Measurements from ENCODE around the gene SPRTN. TPM values are rescaled to one million over a fixed set of nuclear protein-coding genes. Genes with fewer than 3 reads are reported as not detected.

The SPRTN gene
- total and polyA plus RNA-seq, 2 of the 4 experiments (the other 2 are of a cell fraction): 6.5 to 17.4 TPM

DNA sequence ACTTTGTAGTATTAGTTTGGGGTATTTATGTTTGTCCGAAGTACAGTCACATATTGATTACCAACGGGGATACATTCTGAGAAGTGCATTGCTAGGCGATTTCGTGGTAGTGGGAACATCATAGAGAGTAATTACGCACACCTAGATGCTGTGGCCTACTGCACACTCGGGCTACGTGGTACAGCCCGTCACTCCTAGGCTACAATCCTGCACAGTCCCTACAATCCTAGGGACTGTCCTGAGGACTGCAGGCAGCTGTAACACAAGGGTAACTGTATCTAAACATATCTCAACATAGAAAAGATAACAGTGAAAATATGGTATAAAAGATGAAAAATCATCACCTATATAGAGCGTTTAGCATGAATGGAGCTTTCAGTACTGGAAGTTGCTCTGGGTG is 19.0 kb upstream of the SPRTN start:
- no peaks in the 10 kb centered on the region for H3K27me3 ChIP-seq (ENCODE audit: control insufficient read depth, insufficient read depth, low read length)
- no peak overlapping the region for H2BK20ac ChIP-seq (ENCODE audit: low read depth, low read length)
- H3K4me2 ChIP-seq (ENCODE audit: low read depth, low read length): no peak overlapping the region
- H3K79me1 ChIP-seq (ENCODE audit: low read depth in 1 of 2, low read length in 2 of 2): no peaks in the 10 kb centered on the region
- H2AK5ac ChIP-seq (ENCODE audit: low read depth, low read length): no peak overlapping the region
- H3K27ac ChIP-seq (ENCODE audit: insufficient read depth, low read length): no peak overlapping the region
- H3K14ac ChIP-seq (replicated peaks; ENCODE audit: low read depth, low read length): no peak overlapping the region
- no peak overlapping the region for H3K23ac ChIP-seq (ENCODE audit: low read depth, low read length)
- no peak for DNase-seq
- dilution Hi-C loops (cut with HindIII; ENCODE audit: low sequenced_read_pairs, unreplicated experiment): no loop called here
- in situ Hi-C loops (cut with MboI; ENCODE audit: low sequenced_read_pairs): no loop called here
- ChIA-PET POLR2A (ENCODE audit: unreplicated experiment) (no interaction called here), CTCF (interaction anchor here (0.6 kb wide), 1 partner anchor 213 kb away, joined by 5 read pairs; no protein-coding TSS in a partner anchor)
- TF ChIP-seq RFX5 (IDR thresholded peaks at IDR 0.05; ENCODE audit: low read depth, low read length) (no peak), MXI1 (IDR thresholded peaks at IDR 0.05; ENCODE audit: borderline replicate concordance, low read depth, low read length) (no peak), MAZ (IDR thresholded peaks at IDR 0.05; ENCODE audit: borderline replicate concordance, low read depth, low read length) (no peak), MAFK (IDR thresholded peaks at IDR 0.05; ENCODE audit: low read depth, low read length) (no peak), RCOR1 (IDR thresholded peaks at IDR 0.05; ENCODE audit: insufficient replicate concordance, low read length) (no peak), FOS (IDR thresholded peaks at IDR 0.05; ENCODE audit: low read depth, low read length) (no peak), CEBPB (IDR thresholded peaks at IDR 0.05; ENCODE audit: low read depth, low read length) (no peak), NFE2L2 (IDR thresholded peaks at IDR 0.05; ENCODE audit: low read depth, low read length) (no peak), BHLHE40 (IDR thresholded peaks at IDR 0.05; ENCODE audit: low read depth, low read length) (no peak), SMC3 (IDR thresholded peaks at IDR 0.05; ENCODE audit: low read depth, low read length) (no peak), CHD1 (IDR thresholded peaks at IDR 0.05; ENCODE audit: low read depth, low read length) (no peak), RAD21 (IDR thresholded peaks at IDR 0.05; ENCODE audit: low read length) (no peak), POLR2A (IDR thresholded peaks at IDR 0.05; ENCODE audit: low read depth, low read length) (no peak)
- TF ChIP-seq, protein P1, sequence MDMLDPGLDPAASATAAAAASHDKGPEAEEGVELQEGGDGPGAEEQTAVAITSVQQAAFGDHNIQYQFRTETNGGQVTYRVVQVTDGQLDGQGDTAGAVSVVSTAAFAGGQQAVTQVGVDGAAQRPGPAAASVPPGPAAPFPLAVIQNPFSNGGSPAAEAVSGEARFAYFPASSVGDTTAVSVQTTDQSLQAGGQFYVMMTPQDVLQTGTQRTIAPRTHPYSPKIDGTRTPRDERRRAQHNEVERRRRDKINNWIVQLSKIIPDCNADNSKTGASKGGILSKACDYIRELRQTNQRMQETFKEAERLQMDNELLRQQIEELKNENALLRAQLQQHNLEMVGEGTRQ (IDR thresholded peaks at IDR 0.05; ENCODE audit: low read depth, low read length): no peak
- TF ChIP-seq, protein P2, sequence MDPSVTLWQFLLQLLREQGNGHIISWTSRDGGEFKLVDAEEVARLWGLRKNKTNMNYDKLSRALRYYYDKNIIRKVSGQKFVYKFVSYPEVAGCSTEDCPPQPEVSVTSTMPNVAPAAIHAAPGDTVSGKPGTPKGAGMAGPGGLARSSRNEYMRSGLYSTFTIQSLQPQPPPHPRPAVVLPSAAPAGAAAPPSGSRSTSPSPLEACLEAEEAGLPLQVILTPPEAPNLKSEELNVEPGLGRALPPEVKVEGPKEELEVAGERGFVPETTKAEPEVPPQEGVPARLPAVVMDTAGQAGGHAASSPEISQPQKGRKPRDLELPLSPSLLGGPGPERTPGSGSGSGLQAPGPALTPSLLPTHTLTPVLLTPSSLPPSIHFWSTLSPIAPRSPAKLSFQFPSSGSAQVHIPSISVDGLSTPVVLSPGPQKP (IDR thresholded peaks at IDR 0.05; ENCODE audit: borderline replicate concordance, low read depth, low read length): no peak
- TF ChIP-seq, protein P3, sequence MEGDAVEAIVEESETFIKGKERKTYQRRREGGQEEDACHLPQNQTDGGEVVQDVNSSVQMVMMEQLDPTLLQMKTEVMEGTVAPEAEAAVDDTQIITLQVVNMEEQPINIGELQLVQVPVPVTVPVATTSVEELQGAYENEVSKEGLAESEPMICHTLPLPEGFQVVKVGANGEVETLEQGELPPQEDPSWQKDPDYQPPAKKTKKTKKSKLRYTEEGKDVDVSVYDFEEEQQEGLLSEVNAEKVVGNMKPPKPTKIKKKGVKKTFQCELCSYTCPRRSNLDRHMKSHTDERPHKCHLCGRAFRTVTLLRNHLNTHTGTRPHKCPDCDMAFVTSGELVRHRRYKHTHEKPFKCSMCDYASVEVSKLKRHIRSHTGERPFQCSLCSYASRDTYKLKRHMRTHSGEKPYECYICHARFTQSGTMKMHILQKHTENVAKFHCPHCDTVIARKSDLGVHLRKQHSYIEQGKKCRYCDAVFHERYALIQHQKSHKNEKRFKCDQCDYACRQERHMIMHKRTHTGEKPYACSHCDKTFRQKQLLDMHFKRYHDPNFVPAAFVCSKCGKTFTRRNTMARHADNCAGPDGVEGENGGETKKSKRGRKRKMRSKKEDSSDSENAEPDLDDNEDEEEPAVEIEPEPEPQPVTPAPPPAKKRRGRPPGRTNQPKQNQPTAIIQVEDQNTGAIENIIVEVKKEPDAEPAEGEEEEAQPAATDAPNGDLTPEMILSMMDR (conservative IDR thresholded peaks at IDR 0.05; ENCODE audit: low read depth, low read length): no peak
- ATAC-seq (ENCODE audit: low read depth): no peak
- intact Hi-C loops (cut with micrococcal nuclease): no loop called here
- H4K20me1 ChIP-seq (ENCODE audit: insufficient read depth, low read length): no peaks in the 10 kb centered on the region
- H4K8ac ChIP-seq (ENCODE audit: low read depth in 2 of 2, low read length in 2 of 2): no peak overlapping the region
- no peak overlapping the region for H4K5ac ChIP-seq (ENCODE audit: low read depth, low read length)
- BruUV-seq (replicated peaks): no TSS peak
- no peak overlapping the region for H3K4me3 ChIP-seq (ENCODE audit: insufficient read depth, low read depth, low read length)
- H4K91ac ChIP-seq (ENCODE audit: insufficient read depth, low read depth, low read length): no peak overlapping the region
- H3K4me1 ChIP-seq (ENCODE audit: control insufficient read depth, insufficient read depth, low read length): no peaks in the 10 kb centered on the region
- H3K56ac ChIP-seq (ENCODE audit: extremely low read depth, insufficient read depth, low read length): no peak overlapping the region
- no peak overlapping the region for H2BK5ac ChIP-seq (ENCODE audit: low read depth, low read length, poor library complexity, severe bottlenecking)
- no peak overlapping the region for H2BK120ac ChIP-seq (ENCODE audit: low read depth, low read length)
- H3K18ac ChIP-seq (ENCODE audit: low read depth, low read length): no peak overlapping the region
- no peaks in the 10 kb centered on the region for H3K9me1 ChIP-seq (ENCODE audit: insufficient read depth, low read length)
- H3K4ac ChIP-seq (ENCODE audit: low read depth, low read length): no peak overlapping the region
- H3K36me3 ChIP-seq (ENCODE audit: control insufficient read depth, insufficient read depth, low read length): no peaks in the 10 kb centered on the region
- H3K9me3 ChIP-seq (ENCODE audit: control insufficient read depth, insufficient read depth, low read length): no peaks in the 10 kb centered on the region; the same call in 1 of the 2 replicates
- no peak overlapping the region for H2BK15ac ChIP-seq (ENCODE audit: low read depth, low read length)
- H2AK9ac ChIP-seq (replicated peaks; ENCODE audit: low read depth, low read length, poor library complexity): no peak overlapping the region
- no peak overlapping the region for H2AFZ ChIP-seq (replicated peaks; ENCODE audit: low read length, poor library complexity)
- WGBS, 2 experiments (ENCODE audit: extremely low coverage in 2 of 2, insufficient read length in 1 of 2): 87% methylated on average over 5 of the region's 9 CpGs; no CpG with 5 or more reads in 1 of the 2 experiments
- H3K9ac ChIP-seq (ENCODE audit: low read depth, low read length): no peak overlapping the region
